KMS-11 (cell line): ENCODE data around the gene TSPAN1.

Source experiments
- H2AFZ ChIP-seq: fragments of 200-600 bp; sonication (generic); 2 replicates; pipeline ENCODE4 v1.6.1; 2016; ENCODE audit warnings: antibody characterized with exemption, mixed run types, low read depth
- H3K27ac ChIP-seq: fragments of 200-600 bp; sonication (generic); 2 replicates; pipeline ENCODE4 v1.6.1; 2016; ENCODE audit warnings: mild to moderate bottlenecking, mixed run types
- H3K27me3 ChIP-seq: fragments of 200-600 bp; sonication (generic); 2 replicates; pipeline ENCODE4 v1.6.1; 2017; ENCODE audit warnings: mild to moderate bottlenecking, low read depth, mixed run types, moderate library complexity; ENCODE audit not compliant: insufficient read depth
- H3K36me3 ChIP-seq: fragments of 200-600 bp; sonication (generic); 2 replicates; pipeline ENCODE4 v1.6.1; 2017; ENCODE audit warnings: mild to moderate bottlenecking, mixed run types; ENCODE audit not compliant: insufficient read depth
- H3K4me1 ChIP-seq: fragments of 200-600 bp; sonication (generic); 2 replicates; pipeline ENCODE4 v1.6.1; 2016; ENCODE audit warnings: mild to moderate bottlenecking, low read depth, mixed run types; ENCODE audit not compliant: poor library complexity, severe bottlenecking
- H3K4me2 ChIP-seq: fragments of 200-600 bp; sonication (generic); 2 replicates; pipeline ENCODE4 v1.7.0; 2016; ENCODE audit warnings: mild to moderate bottlenecking, mixed run types
- H3K4me3 ChIP-seq: fragments of 200-600 bp; sonication (generic); IDR thresholded peaks from 2 replicates; pipeline ENCODE4 v1.6.1; 2017; ENCODE audit warnings: low read depth, low read length, mixed read lengths; ENCODE audit not compliant: insufficient read depth
- H3K79me2 ChIP-seq: fragments of 200-600 bp; sonication (generic); 2 replicates; pipeline ENCODE4 v1.6.1; 2016; ENCODE audit warnings: low read depth, mixed run types; ENCODE audit not compliant: insufficient read depth
- H3K9ac ChIP-seq: fragments of 200-600 bp; sonication (generic); 2 replicates; pipeline ENCODE4 v1.6.1; 2016; ENCODE audit warnings: mild to moderate bottlenecking, mixed run types
- H4K20me1 ChIP-seq: fragments of 200-600 bp; sonication (generic); 2 replicates; pipeline ENCODE4 v1.6.1; 2016; ENCODE audit warnings: mild to moderate bottlenecking, mixed run types; ENCODE audit not compliant: insufficient read depth
- TF ChIP-seq, protein P1 (sequence below): fragments of 200-600 bp; sonication (generic); conservative IDR thresholded peaks from 2 replicates; pipeline ENCODE4 v1.6.1; 2017; ENCODE audit warnings: low read depth, mild to moderate bottlenecking, antibody characterized with exemption, low read length, moderate library complexity, mixed read lengths

TSPAN1 gene

DNA sequence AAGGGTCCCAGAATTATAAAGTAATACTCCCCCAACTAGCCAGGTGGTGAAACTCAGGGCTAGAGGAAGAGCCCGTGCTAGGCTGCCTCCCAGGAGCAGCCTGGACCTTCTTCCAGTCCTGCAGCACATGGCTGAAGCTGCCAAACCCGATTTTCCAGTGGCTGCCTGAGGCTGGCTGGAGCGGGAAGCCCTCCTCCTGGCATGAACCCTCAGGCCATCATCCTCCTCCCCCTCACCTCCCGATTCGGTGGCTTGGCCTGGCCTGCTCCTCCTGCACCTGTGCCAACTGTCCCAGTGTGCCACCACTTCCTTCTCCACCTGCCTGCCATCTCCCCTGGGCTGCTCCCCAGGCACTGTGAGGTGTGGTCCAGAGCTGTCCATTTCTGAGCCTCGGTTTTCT is 3.0 kb upstream of the TSPAN1 start:
- Histone ChIP-seq H3K79me2 (no peaks in the 10 kb centered on the region), H2AFZ (no peak overlapping the region), H3K4me1 (peaks cover 13% of the 10 kb centered on the region), H4K20me1 (no peaks in the 10 kb centered on the region), H3K4me3 (no peak overlapping the region), H3K9ac (no peak overlapping the region), H3K36me3 (no peaks in the 10 kb centered on the region), H3K27me3 (no peaks in the 10 kb centered on the region), H3K27ac (no peak overlapping the region), H3K4me2 (no peak overlapping the region)
- TF ChIP-seq, protein P1, sequence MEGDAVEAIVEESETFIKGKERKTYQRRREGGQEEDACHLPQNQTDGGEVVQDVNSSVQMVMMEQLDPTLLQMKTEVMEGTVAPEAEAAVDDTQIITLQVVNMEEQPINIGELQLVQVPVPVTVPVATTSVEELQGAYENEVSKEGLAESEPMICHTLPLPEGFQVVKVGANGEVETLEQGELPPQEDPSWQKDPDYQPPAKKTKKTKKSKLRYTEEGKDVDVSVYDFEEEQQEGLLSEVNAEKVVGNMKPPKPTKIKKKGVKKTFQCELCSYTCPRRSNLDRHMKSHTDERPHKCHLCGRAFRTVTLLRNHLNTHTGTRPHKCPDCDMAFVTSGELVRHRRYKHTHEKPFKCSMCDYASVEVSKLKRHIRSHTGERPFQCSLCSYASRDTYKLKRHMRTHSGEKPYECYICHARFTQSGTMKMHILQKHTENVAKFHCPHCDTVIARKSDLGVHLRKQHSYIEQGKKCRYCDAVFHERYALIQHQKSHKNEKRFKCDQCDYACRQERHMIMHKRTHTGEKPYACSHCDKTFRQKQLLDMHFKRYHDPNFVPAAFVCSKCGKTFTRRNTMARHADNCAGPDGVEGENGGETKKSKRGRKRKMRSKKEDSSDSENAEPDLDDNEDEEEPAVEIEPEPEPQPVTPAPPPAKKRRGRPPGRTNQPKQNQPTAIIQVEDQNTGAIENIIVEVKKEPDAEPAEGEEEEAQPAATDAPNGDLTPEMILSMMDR = no peak

- no peak overlapping the region for H3K9ac ChIP-seq
- no peak overlapping the region for H3K4me2 ChIP-seq
- peaks cover 13% of the 10 kb centered on the region for H3K4me1 ChIP-seq
- H3K79me2 ChIP-seq = no peaks in the 10 kb centered on the region
- H3K27ac ChIP-seq = no peak overlapping the region
- no peaks in the 10 kb centered on the region for H3K36me3 ChIP-seq
- H4K20me1 ChIP-seq = no peaks in the 10 kb centered on the region
- no peak overlapping the region for H3K4me3 ChIP-seq
- TF ChIP-seq, protein P1 = no peak
- no peak overlapping the region for H2AFZ ChIP-seq
- H3K27me3 ChIP-seq = no peaks in the 10 kb centered on the region
Measured at GRCh38 chr1:46172321-46172720, 2.6 kb upstream of the TSPAN1 start.

DNA sequence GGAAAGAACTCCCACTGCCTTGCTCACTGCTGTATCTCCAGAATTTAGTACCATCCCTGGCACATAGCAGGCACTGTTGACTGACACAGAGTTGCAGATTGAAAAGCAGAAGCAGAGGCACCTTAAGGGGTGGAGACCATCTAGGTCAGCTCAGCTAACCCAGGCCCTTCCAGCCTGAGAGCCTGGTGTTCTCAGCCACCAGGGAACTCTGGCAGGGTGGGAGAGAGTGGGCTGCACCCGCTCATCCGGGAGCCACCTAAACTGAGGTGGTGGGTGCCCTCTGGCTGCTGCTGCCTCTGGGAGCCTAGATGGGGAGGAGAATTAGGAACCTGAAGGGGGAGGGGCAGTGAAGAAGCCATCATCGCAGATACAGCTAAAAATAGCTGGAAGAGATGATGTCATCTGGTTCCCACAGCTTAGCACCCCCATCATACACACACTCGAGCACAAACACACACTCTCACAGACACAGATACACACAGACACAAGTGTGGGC is 1.5 kb upstream of the TSPAN1 start:
- Histone ChIP-seq H2AFZ (peak overlapping the region; percentile 44; the same call in 1 of the 2 replicates), H3K4me3 (no peak overlapping the region), H3K27me3 (no peaks in the 10 kb centered on the region), H3K36me3 (no peaks in the 10 kb centered on the region), H3K9ac (no peak overlapping the region), H3K4me2 (no peak overlapping the region; the same call in 1 of the 2 replicates), H3K79me2 (no peaks in the 10 kb centered on the region), H3K4me1 (peaks cover 13% of the 10 kb centered on the region), H3K27ac (no peak overlapping the region), H4K20me1 (no peaks in the 10 kb centered on the region)
- TF ChIP-seq, protein P1 = no peak

- Histone ChIP-seq H3K9ac (no peak overlapping the region), H3K36me3 (no peaks in the 10 kb centered on the region), H3K27me3 (no peaks in the 10 kb centered on the region), H4K20me1 (no peaks in the 10 kb centered on the region), H3K79me2 (no peaks in the 10 kb centered on the region), H3K4me2 (no peak overlapping the region), H3K4me3 (no peak overlapping the region), H2AFZ (no peak overlapping the region), H3K4me1 (peaks cover 23% of the 10 kb centered on the region), H3K27ac (no peak overlapping the region)
- TF ChIP-seq, protein P1 = no peak
Measured at GRCh38 chr1:46175243-46175642, 356 bp downstream of the TSPAN1 start.
